ENCODE results near the gene NTRK1.

NTRK1 gene

DNA sequence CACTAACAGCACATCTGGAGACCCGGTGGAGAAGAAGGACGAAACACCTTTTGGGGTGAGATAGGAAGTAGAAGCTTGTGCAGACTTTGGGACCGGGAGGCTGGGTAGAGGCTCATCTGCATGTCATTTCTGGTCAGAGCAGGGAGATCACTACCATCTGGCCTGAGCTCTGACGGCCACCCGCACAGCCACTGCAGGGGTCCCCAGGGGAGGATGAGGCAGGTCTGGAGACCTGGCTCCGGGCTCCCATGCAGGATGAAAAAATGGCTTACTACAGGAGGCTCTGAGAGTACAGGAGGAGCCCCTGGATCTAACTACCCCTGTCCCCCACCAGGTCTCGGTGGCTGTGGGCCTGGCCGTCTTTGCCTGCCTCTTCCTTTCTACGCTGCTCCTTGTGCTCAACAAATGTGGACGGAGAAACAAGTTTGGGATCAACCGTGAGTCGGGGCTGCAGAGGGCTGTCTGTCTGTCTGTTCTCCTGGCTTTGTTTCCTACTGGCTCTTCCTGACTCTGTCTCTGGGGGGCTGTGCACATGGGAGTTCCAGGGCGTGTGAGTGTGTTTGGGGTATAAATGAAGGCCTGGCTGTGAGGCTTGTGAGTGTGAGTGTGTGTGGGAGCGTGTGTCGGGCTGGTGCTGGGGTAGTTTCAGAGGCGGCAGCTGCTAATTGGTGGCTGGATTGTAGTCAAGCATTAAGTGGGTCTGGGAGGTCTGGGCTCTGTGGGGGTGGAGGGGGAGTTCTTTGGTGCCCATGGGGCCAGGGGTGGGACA, 14.1 kb downstream of the NTRK1 start:
- no peak for DNase-seq (ENCODE audit: low read depth, low spot score)
- H3K4me3 ChIP-seq (ENCODE audit: low read length): no peak overlapping the region

DNA sequence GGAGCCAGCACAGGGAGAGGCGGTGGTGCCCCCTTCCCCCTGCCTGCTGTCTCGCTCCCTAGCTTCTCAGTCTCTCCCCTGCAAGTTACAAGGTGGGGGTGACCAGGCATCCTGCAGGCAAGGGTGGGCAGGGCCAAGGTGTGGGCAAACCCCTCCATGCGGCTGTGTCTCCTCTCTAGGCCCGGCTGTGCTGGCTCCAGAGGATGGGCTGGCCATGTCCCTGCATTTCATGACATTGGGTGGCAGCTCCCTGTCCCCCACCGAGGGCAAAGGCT, 14.6 kb downstream of the NTRK1 start:
- no peak overlapping the region for H3K4me3 ChIP-seq (ENCODE audit: low read length)

DNA sequence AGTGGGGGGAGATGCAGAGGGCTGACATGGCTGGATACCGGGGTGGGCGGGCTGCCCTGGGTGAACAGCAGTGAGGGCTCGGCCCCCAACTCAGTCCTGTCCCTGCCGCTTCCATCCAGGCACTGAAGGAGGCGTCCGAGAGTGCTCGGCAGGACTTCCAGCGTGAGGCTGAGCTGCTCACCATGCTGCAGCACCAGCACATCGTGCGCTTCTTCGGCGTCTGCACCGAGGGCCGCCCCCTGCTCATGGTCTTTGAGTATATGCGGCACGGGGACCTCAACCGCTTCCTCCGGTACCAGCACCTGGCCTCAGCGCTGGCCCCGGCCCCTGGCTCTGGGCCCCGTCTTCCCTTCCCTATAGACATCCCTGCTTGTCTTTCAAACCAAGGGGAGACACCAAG, 15.6 kb downstream of the NTRK1 start:
- no peak overlapping the region for H3K4me3 ChIP-seq (ENCODE audit: low read length)
- DNase-seq (ENCODE audit: low read depth, low spot score): no peak

More for the DNA sequence above, 14.6 kb downstream of the NTRK1 start:
- DNase-seq (ENCODE audit: low read depth, low spot score): no peak

DNA sequence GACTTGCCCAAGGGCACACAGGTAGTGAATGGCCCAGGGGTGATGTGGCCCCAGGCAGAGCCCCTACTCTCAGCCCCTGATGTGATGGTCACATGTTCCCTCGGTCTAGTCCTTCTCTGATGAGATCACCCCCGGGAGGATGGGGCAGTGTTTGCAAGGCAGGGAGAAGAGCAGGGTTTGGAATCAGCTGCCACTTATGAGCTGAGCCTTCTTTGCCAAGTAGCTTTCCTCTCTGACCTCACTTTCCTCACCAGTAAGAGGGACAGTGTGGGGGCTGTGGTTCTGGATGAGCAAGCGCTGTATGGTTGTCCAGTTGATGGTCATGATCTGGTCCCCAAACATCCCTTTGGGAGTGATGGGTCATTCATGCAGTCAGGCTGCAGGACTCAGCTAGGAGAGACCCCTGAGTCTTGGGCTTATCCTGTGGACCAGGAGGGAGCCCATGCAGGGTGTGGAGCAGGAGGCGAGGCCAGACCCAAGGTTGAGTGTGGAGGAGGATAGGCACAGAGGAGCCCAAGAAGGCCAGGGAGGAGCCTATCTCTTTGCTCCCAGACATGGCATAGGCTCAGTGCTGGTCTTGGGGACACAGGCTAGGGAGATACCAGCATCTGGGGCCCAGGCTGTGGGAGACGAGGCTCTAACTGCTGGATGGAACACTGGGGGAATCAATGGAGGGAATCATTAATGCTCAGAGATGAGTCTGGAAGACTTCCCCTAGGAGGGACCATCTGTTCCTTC, 16.9 kb downstream of the NTRK1 start:
- DNase-seq (ENCODE audit: low read depth, low spot score): no peak

DNA sequence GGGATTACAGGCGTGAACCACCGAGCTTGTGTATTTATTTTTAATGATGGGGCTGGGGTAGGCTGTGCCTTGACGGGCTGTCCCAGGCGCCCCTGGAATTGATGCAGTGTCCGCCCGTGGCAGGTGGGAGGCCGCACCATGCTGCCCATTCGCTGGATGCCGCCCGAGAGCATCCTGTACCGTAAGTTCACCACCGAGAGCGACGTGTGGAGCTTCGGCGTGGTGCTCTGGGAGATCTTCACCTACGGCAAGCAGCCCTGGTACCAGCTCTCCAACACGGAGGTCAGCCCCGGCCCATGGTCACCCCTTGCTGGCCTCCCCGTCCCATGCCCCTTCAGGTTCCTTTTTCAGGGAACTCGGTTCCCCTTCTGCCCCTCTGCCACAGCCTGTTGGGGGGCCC, 19.2 kb downstream of the NTRK1 start:
- no peak for DNase-seq (ENCODE audit: low read depth, low spot score)
- H3K4me3 ChIP-seq (ENCODE audit: low read length): no peak overlapping the region

More for the DNA sequence above, 16.9 kb downstream of the NTRK1 start:
- H3K4me3 ChIP-seq (ENCODE audit: low read length): no peak overlapping the region

DNA sequence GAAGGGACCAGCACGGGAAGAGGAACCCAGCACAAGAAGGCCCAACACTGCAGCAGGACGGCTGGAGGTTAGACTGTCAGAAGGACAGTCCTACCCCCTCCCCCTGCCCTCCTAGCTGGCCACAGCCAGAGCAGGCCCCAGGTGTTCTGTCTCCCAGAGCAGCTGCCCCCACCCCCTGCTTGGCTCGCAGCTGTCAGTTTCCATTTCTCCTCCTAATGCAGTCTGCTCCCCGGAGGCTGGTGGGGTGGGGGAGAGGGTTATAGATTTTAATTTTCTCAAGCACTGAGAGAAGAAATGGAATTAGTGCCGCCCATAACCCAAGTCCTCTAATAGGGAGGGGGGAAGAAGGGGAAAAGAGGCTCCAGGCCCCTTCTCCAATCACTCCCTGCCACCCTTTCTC, 19.8 kb downstream of the NTRK1 start:
- DNase-seq (ENCODE audit: low read depth, low spot score): no peak

DNA sequence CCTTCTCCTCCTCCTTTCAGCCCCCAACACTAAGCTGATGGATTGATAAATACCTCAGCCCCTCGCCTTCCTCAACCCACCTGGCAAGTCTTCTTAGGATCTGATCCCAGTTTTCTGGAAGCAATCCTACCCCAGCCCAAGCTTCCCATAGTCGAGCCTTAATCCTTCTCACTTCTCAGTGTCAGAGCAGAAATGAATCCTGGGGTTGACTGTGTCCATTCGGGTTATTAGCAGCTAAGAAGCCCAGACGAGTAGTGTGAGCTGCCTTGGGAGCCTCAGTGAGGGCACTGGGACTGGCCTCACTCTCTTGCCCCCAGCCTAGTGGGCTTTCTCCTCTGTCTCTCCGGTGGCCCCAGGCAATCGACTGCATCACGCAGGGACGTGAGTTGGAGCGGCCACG, 20.4 kb downstream of the NTRK1 start:
- no peak for DNase-seq (ENCODE audit: low read depth, low spot score)
- H3K4me3 ChIP-seq (ENCODE audit: low read length): no peak overlapping the region

More for the DNA sequence above, 19.8 kb downstream of the NTRK1 start:
- no peak overlapping the region for H3K4me3 ChIP-seq (ENCODE audit: low read length)

DNA sequence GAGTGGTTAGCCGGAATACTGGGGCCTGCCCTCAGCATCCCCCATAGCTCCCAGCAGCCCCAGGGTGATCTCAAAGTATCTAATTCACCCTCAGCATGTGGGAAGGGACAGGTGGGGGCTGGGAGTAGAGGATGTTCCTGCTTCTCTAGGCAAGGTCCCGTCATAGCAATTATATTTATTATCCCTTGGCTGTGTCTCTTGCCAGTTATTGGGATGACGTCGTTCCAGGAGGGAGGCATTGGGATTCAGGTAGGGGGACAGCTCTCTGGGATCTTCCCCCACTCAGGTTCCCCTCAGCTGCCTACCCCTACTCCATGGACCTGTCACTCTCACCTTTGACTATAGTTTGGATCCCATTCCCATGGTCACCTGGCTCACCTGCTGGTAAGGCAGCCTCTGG, 21.0 kb downstream of the NTRK1 start:
- no peak for DNase-seq (ENCODE audit: low read depth, low spot score)
- no peak overlapping the region for H3K4me3 ChIP-seq (ENCODE audit: low read length)

DNA sequence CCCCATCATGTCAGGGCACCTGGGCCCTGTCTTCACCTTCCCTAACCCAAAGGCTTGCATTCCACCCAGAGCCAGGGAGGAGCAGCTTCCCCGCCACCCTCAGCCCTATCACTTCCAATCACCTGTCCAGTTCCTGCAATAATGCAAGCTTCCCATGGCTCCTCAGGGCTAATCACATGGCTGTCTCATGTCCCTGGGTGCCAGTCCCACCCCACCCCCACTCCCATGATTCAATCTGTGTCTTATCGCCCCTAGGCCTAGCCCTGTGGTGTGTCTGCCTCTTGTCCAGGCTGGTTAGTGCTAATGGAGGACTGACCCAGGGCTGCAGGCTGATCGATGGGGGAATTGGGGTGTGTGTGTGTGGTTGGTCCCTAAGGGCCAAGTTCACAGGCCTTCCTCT, 21.9 kb downstream of the NTRK1 start:
- no peak for DNase-seq (ENCODE audit: low read depth, low spot score)
- no peak overlapping the region for H3K4me3 ChIP-seq (ENCODE audit: low read length)

DNA sequence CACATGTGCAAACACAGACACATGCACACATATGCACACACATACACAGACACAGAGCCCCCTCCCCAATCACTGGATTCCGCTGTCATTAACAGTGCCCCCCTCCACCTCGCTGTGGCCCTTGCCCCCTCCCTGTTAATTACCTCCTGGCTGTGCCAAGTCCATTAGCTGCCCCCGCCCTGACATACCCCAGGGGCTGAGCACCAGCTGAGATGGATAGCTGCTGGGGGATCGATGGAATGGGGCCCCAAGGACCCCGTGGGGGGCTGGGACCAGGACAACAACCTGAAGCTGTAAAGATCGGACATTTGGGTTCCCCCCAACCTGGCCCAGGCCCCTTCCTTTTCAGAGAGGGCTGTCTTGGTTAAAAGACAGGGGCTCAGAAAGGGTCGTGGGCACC, 23.3 kb downstream of the NTRK1 start:
- no peak for DNase-seq (ENCODE audit: low read depth, low spot score)
- H3K4me3 ChIP-seq (ENCODE audit: low read length): no peak overlapping the region

DNA sequence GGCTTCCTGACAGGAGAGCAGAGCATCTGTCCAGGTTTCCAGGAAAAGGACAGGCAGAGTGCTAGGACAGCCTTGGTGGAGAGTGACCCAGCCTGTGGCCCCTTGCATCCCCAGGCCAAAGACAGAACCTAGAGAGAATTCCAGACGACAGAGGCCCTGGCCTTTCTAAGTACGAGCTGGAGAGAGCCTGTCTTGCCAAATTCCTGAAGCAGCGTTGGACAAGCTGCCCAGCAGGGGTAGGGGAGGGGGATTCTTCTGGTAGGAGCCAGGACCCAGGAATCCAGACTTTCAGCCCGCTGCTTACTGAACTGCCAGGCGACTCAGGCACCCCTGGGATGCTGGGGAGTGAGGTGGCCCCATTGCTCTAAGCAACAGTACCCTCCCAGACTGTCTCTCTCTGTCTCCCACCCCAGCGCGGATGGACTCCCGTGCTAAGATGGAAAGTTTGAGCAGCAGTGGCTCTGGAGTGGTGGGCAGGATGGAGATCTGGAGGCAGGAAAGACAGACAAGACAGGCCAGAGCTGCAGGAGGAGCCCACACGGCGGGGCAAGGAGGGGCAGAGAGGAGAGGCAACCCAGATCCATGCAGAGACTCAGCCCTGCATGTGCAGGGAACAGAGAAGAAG, 24.0 kb downstream of the NTRK1 start:
- no peak for DNase-seq (ENCODE audit: low read depth, low spot score)
- no peak overlapping the region for H3K4me3 ChIP-seq (ENCODE audit: low read length)

DNA sequence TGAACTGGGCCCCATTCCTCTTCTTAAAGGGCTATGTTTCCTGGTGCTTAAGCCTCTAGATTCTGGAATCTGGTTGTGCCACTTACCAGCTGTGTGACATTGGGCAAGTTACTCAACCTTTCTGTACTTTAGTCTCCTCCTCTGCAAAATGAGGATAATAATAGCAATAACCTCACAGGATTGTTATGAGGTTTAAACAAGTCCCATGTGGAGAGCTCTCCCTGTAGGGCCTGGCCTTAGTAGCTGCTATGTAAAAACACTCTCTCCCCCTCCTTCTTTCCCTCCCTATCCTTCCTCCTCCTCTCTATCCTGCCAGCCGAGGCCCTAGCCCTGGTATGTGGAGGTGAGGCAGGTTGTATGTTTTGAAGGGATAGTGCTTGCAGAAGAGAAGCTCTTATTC, 24.6 kb downstream of the NTRK1 start:
- no peak overlapping the region for H3K4me3 ChIP-seq (ENCODE audit: low read length)

DNA sequence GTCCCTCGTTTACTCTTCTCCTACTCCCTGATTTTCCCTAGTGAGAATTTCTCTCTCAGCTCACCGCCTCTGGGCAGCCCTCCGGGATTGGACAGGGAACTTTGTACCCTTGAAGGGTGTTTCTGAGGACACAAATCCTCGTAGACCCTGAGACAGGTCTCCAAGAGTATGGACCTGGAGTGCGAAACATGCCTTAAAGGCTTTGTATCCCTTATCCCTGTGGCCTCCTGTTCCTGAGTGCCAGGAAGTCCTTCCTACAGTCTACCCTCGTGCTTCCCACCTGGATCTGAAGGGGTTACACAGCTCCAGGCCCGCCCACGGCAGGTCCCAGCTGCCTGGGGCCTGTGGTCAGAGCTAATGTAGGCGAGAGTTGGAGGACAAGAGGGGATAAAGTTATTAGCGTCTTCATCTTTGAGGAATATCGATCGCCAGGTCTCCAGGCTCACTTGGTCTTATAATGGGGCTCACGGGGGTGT, 25.3 kb downstream of the NTRK1 start:
- no peak for DNase-seq (ENCODE audit: low read depth, low spot score)
- H3K4me3 ChIP-seq (ENCODE audit: low read length): no peak overlapping the region

More for the DNA sequence above, 24.6 kb downstream of the NTRK1 start:
- no peak for DNase-seq (ENCODE audit: low read depth, low spot score)

DNA sequence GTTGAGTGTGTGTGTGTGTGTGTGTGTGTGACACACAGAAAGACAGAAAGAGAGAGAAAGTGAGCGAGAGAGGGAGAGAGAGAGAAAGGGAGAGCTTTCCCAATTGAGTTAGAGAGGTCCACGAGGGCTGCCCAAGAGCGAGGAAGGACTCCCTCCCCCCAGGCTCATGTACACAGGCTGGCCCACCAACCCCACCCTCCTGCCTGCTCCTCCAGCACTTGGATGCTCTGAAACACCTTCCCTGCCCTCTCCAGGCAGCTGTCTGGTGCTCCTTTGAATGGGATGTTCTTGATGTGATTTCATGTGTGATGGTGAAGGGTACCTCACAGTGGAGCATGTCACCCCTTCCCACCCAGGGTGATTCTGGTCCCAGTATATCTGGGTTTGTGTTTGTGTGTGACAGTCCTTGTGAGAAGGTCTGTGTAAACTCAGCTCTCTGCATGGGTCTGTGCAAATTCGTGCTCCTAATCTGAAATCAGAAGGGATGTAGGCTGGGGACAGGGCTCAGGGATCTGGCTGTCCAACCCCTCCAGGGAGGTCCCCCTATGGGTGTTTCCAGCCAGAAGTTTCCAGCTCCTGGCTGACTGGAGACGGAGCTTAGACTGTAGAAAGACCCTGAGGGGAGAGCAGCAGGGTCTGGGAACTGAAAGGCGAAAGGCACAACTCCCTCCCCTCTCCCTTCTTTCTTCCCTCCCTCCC, 26.1 kb downstream of the NTRK1 start:
- no peak overlapping the region for H3K4me3 ChIP-seq (ENCODE audit: low read length)
- no peak for DNase-seq (ENCODE audit: low read depth, low spot score)

DNA sequence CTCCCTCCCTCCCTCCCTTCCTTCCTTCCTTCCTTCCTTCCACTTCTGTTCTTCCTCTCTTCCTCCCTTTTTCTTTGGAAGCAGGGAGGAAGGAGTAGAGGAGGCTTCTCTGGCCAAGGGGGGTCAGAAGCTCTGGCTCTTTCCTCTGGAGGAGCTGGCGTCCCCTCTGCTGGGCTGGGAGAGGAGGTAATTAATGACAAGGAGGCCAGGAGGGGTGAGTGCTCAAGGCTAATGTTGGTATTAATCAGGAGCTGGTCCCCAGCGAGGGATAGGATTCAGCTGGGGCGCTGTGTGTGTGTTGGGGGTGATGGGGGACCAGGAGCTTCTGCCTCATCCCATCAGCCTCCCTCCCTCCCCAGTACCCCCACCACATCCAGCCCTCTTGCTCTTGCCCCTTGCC, 26.7 kb downstream of the NTRK1 start:
- no peak for DNase-seq (ENCODE audit: low read depth, low spot score)

DNA sequence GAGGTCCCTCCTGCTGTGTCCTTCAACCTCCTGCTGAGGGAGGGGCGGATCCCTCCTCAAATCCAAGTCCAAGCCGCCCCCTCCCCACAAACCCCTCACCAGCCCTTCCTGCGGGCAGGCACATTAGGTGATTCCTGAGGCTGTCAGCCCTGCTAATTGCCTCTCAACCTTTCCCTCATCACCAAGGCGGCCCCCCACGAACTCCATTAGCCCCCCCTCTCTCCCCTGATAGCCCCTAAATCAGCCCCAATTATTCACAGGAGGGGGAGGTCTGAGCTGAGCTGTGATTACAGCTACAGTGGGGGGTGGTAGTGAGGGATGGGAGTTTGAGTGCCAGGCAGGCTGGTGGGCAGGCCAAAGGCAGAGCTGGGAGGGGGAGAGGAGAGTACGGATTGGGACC, 27.1 kb downstream of the NTRK1 start:
- no peak for DNase-seq (ENCODE audit: low read depth, low spot score)
- H3K4me3 ChIP-seq (ENCODE audit: low read length): no peak overlapping the region

More for the DNA sequence above, 26.7 kb downstream of the NTRK1 start:
- H3K4me3 ChIP-seq (ENCODE audit: low read length): no peak overlapping the region

DNA sequence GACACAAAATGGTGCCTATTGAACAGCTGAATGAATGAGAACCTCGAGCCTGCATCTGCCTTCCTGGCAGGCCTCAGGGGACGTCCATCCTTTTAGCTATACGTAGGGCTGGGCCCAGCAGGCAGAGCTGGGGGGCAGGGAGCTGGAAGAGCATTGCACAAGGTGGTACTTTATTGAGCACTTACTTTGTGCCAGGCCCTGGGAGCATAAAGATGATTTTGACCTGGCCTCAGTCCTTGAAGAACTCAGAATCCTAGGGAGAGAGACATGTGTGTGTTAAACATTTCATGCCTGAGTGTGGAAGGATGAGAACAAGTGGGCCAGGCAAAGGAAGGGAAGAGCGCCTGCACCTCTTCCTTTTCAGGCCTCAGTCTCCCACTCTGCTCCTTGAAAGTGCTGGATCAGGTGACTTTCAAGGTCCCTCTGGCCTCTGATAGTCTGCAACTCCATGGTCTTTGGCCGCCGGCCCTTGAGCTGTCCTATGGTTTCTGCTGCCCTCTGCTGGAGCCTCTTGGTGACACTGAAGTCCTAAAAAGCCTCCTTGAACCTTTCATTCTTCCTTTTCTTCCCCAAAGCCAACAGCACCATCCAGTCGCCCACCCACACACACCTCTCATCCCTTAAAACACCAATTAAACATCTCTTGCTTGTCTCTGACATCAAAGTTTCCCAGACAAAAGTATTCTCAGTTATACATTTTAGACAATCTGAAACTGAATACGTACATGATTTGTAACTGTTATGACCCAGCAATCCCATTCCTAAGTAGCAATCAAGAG, 29.3 kb downstream of the NTRK1 start:
- no peak overlapping the region for H3K4me3 ChIP-seq (ENCODE audit: low read length)
- peak; percentile 23 for DNase-seq (ENCODE audit: low read depth, low spot score)

DNA sequence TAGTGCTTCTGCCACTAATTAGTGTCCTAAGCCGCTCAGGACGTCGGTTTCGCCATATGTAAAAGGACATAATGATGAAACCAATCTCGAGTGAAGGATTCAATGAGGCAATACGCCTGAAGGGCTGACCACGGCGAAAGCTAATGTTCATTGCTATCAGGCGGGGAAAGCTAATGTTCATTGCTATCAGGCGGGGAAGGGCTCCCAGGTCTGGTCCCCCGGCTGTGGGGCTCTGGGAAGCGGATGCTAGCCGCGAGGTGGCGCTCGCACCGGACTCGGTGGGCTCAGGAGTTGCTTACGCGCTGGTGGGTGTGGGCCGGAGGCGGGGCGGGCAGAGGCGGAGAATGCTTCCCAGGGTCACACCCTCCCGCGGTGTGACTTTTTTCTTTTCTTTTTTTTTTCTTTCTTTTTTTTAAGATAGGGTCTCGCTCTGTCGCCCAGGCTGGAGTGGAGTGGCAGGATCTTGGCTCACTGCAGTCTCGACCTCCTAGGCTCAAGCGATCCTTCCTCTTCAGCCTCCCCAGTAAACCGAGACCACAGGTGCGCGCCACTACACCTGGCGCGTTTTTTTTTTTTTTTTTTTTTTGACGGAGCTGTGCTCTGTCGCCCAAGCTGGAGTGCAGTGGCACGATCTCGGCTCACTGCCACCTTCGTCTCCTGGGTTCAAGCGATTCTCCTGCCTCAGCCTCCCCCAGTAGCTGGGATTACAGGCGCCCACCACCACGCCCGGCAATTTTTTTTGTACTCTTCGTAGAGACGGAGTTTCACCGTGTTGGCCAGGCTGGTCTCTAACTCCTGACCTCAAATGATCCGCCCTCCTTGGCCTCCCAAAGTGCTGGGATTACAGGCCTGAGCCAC, 31.8 kb downstream of the NTRK1 start:
- peak; percentile 66 for DNase-seq (ENCODE audit: low read depth, low spot score)
- H3K4me3 ChIP-seq (ENCODE audit: low read length): peak overlapping the region; percentile 16; the same call in 1 of the 2 replicates
